Hematopoietic multipotent progenitor cell treated with erythropoietin and hydrocortisone succinate and interleukin-3 and kit ligand, for 17 days (in vitro differentiated cells): Measurements from ENCODE around the gene ZNF106.

Experiments
- DNase-seq: peaks from one replicate; pipeline ENCODE4 v3.0.0-alpha.2; 2015; ENCODE audit warnings: low spot score

Gene ZNF106

GRCh38 chr15:42405863-42406482, 85.0 kb downstream of the ZNF106 start:
- no peak for DNase-seq

GRCh38 chr15:42404461-42405235, 86.3 kb downstream of the ZNF106 start:
- DNase-seq: no peak

- no peak for DNase-seq
These were observed 87.6 kb downstream of the ZNF106 start for GRCh38 chr15:42403389-42403788.

GRCh38 chr15:42402455-42403205, 88.3 kb downstream of the ZNF106 start:
- no peak for DNase-seq

GRCh38 chr15:42401544-42402454, 89.1 kb downstream of the ZNF106 start:
- no peak for DNase-seq

GRCh38 chr15:42395838-42396237, 95.1 kb downstream of the ZNF106 start:
- DNase-seq: no peak

- no peak for DNase-seq
These were observed 96.8 kb downstream of the ZNF106 start for GRCh38 chr15:42394106-42394505.

- no peak for DNase-seq
These were observed 98.5 kb downstream of the ZNF106 start for GRCh38 chr15:42392309-42393024.

GRCh38 chr15:42387603-42388002, 103.3 kb downstream of the ZNF106 start:
- no peak for DNase-seq

- no peak for DNase-seq
These were observed 104.8 kb downstream of the ZNF106 start for GRCh38 chr15:42385980-42386700.

- DNase-seq: no peak
These were observed 105.5 kb downstream of the ZNF106 start for GRCh38 chr15:42385206-42385979.

GRCh38 chr15:42384597-42384996, 106.3 kb downstream of the ZNF106 start:
- DNase-seq: no peak

- no peak for DNase-seq
These were observed 112.9 kb downstream of the ZNF106 start for GRCh38 chr15:42378011-42378410.

- DNase-seq: no peak
These were observed 115.0 kb downstream of the ZNF106 start for GRCh38 chr15:42375941-42376340.

GRCh38 chr15:42375252-42375651, 115.7 kb downstream of the ZNF106 start:
- DNase-seq: no peak

GRCh38 chr15:42374810-42375209, 116.1 kb downstream of the ZNF106 start:
- no peak for DNase-seq

- DNase-seq: no peak
These were observed 117.0 kb downstream of the ZNF106 start for GRCh38 chr15:42373936-42374335.

- no peak for DNase-seq
These were observed 117.7 kb downstream of the ZNF106 start for GRCh38 chr15:42373274-42373673.

- DNase-seq: no peak
These were observed 119.8 kb downstream of the ZNF106 start for GRCh38 chr15:42371096-42371495.

- no peak for DNase-seq
These were observed 122.8 kb downstream of the ZNF106 start for GRCh38 chr15:42368096-42368495.
